H1 (cell line): Measurements from ENCODE around the gene SENP6. TPM values are rescaled to one million over a fixed set of nuclear protein-coding genes. Genes with fewer than 3 reads are reported as not detected.

Experiments
- CTCF ChIA-PET: fragments of 300-600 bp; sonication (Branson Sonifier 250); formaldehyde crosslinking; loops from one replicate; lab custom pipeline; 2021; ENCODE audit not compliant: partially characterized antibody; lab: Charles Lee
- POLR2A ChIA-PET: fragments of 300-600 bp; sonication (Branson Sonifier 250); formaldehyde crosslinking; loops from one replicate; lab custom pipeline; 2021; ENCODE audit warnings: inconsistent platforms; ENCODE audit not compliant: partially characterized antibody; lab: Charles Lee
- DNase-seq, 2 experiments: peaks; one replicate each; pipeline versions ENCODE4 v3.0.0 to v3.0.0-alpha.2; 2010 to 2022; ENCODE audit warnings: low spot score in 2 of 2, low read depth in 1 of 2, mixed read lengths in 1 of 2
- FAIRE-seq: peaks from 2 replicates; lab custom pipeline; 2011; peaks lifted over from hg19 to GRCh38; lab: Jason Lieb, UNC
- H2AFZ ChIP-seq: 2 replicates; pipeline ENCODE4 v1.8.1; 2012; ENCODE audit warnings: low read length, inconsistent platforms
- H2AK5ac ChIP-seq: 2 replicates; pipeline ENCODE4 v1.6.1; 2013; ENCODE audit warnings: low read depth, low read length
- H2BK120ac ChIP-seq: replicated peaks from 2 replicates; pipeline ENCODE3; 2013; ENCODE audit warnings: low read depth, low read length, inconsistent platforms
- H2BK12ac ChIP-seq: 2 replicates; pipeline ENCODE4 v1.6.1; 2013; ENCODE audit warnings: low read depth, low read length
- H2BK15ac ChIP-seq: 2 replicates; pipeline ENCODE4 v1.6.1; 2013; ENCODE audit warnings: low read length
- H2BK20ac ChIP-seq: 2 replicates; pipeline ENCODE4 v1.6.1; 2013; ENCODE audit warnings: low read length
- H2BK5ac ChIP-seq: 2 replicates; pipeline ENCODE4 v1.6.1; 2013; ENCODE audit warnings: low read depth, low read length
- H3K14ac ChIP-seq: 2 replicates; pipeline ENCODE4 v1.6.1; 2013; ENCODE audit warnings: inconsistent platforms; ENCODE audit not compliant: insufficient read length
- H3K18ac ChIP-seq: 2 replicates; pipeline ENCODE4 v1.6.1; 2013; ENCODE audit warnings: low read length; ENCODE audit errors: extremely low read depth
- H3K23ac ChIP-seq: 2 replicates; pipeline ENCODE4 v1.6.1; 2013; ENCODE audit warnings: inconsistent platforms; ENCODE audit not compliant: insufficient read length
- H3K23me2 ChIP-seq: 2 replicates; pipeline ENCODE4 v1.6.1; 2013; ENCODE audit warnings: low read depth, low read length
- H3K27ac ChIP-seq: 2 replicates; pipeline ENCODE4 v1.6.1; 2011; ENCODE audit warnings: low read depth, low read length, inconsistent platforms
- H3K27me3 ChIP-seq, 4 experiments: replicated peaks in 1 of 4; 1 replicate in 1 of 4; 2 replicates in 3 of 4; pipeline versions ENCODE4 v1.6.1 to v1.8.1; 2011 to 2013; ENCODE audit warnings: low read length in 3 of 4, mild to moderate bottlenecking in 3 of 4, inconsistent platforms in 2 of 4, mixed read lengths in 2 of 4, moderate library complexity in 1 of 4; ENCODE audit not compliant: control insufficient read depth in 3 of 4, insufficient read depth in 3 of 4; ENCODE audit errors: extremely low read depth in 1 of 4
- H3K36me3 ChIP-seq, 4 experiments: 2 replicates each; pipeline versions ENCODE4 v1.6.1 to v1.8.1; 2011 to 2013; ENCODE audit warnings: mild to moderate bottlenecking in 4 of 4, low read length in 3 of 4, moderate library complexity in 2 of 4, control low read depth in 1 of 4, inconsistent platforms in 1 of 4; ENCODE audit not compliant: insufficient read depth in 4 of 4, control insufficient read depth in 2 of 4
- H3K4ac ChIP-seq: replicated peaks from 2 replicates; pipeline ENCODE3; 2013; ENCODE audit warnings: low read length, low read depth, mixed read lengths, inconsistent platforms; ENCODE audit not compliant: insufficient read length
- H3K4me1 ChIP-seq, 4 experiments: replicated peaks in 1 of 4; 1 replicate in 1 of 4; 2 replicates in 3 of 4; pipeline versions ENCODE4 v1.6.1 to v1.8.1; 2011 to 2013; ENCODE audit warnings: low read length in 3 of 4, inconsistent platforms in 2 of 4, mixed read lengths in 1 of 4; ENCODE audit not compliant: insufficient read depth in 4 of 4, control insufficient read depth in 3 of 4
- H3K4me2 ChIP-seq, 2 experiments: 2 replicates each; pipeline versions ENCODE4 v1.6.1 to v1.8.1; 2011 to 2013; ENCODE audit warnings: low read depth in 2 of 2, low read length in 2 of 2, control low read depth in 1 of 2, inconsistent platforms in 1 of 2, mild to moderate bottlenecking in 1 of 2; ENCODE audit not compliant: insufficient read depth in 1 of 2
- H3K4me3 ChIP-seq, 4 experiments: fragments of 200-600, 300-600 bp in 1 of 4; sonication (generic), shearing (Covaris generic), sonication (Bioruptor Twin) in 1 of 4; 2 replicates each; pipeline versions ENCODE4 v1.5.1 to v1.8.1; 2011 to 2016; ENCODE audit warnings: low read length in 4 of 4, low read depth in 3 of 4, control low read depth in 2 of 4, inconsistent platforms in 2 of 4, mild to moderate bottlenecking in 2 of 4, mixed read lengths in 1 of 4, moderate library complexity in 1 of 4; ENCODE audit not compliant: insufficient read depth in 2 of 4; ENCODE audit errors: extremely low read depth in 1 of 4
- H3K56ac ChIP-seq: replicated peaks from 2 replicates; pipeline ENCODE3; 2013; ENCODE audit warnings: low read depth, mild to moderate bottlenecking, mixed read lengths, low read length, inconsistent platforms; ENCODE audit not compliant: insufficient read length
- H3K79me1 ChIP-seq: 2 replicates; pipeline ENCODE4 v1.6.1; 2013; ENCODE audit warnings: low read depth, low read length, control low read depth
- H3K79me2 ChIP-seq, 2 experiments: 2 replicates each; pipeline versions ENCODE4 v1.6.1 to v1.8.1; 2012 to 2013; ENCODE audit warnings: low read length in 2 of 2, mild to moderate bottlenecking in 2 of 2, inconsistent platforms in 1 of 2; ENCODE audit not compliant: insufficient read depth in 2 of 2, control insufficient read depth in 1 of 2
- H3K9ac ChIP-seq, 4 experiments: replicated peaks in 1 of 4; 1 replicate in 1 of 4; 2 replicates in 3 of 4; pipeline versions ENCODE4 v1.6.1 to v1.8.1; 2011 to 2013; ENCODE audit warnings: low read depth in 3 of 4, low read length in 3 of 4, control low read depth in 2 of 4, mild to moderate bottlenecking in 2 of 4, moderate library complexity in 2 of 4, inconsistent platforms in 1 of 4; ENCODE audit errors: extremely low read depth in 1 of 4
- H3K9me3 ChIP-seq, 2 experiments: 2 replicates each; pipeline versions ENCODE4 v1.6.1 to v1.8.1; 2012 to 2013; ENCODE audit warnings: mild to moderate bottlenecking in 2 of 2, moderate library complexity in 2 of 2, control low read depth in 1 of 2, inconsistent platforms in 1 of 2, low read depth in 1 of 2, low read length in 1 of 2, mixed read lengths in 1 of 2; ENCODE audit not compliant: insufficient read depth in 2 of 2
- H4K20me1 ChIP-seq, 2 experiments: replicated peaks in 1 of 2; 2 replicates each; pipeline versions ENCODE3 to v1.8.1; 2011 to 2013; ENCODE audit warnings: inconsistent platforms in 2 of 2, low read length in 2 of 2, mild to moderate bottlenecking in 1 of 2; ENCODE audit not compliant: insufficient read depth in 2 of 2, control insufficient read depth in 1 of 2
- H4K5ac ChIP-seq: 2 replicates; pipeline ENCODE4 v1.6.1; 2013; ENCODE audit warnings: low read length, low read depth, mixed read lengths, inconsistent platforms; ENCODE audit not compliant: insufficient read length
- H4K8ac ChIP-seq: 2 replicates; pipeline ENCODE4 v1.8.0; 2013; ENCODE audit warnings: mild to moderate bottlenecking, moderate library complexity, low read length, inconsistent platforms; ENCODE audit not compliant: insufficient read depth; ENCODE audit errors: extremely low read depth
- H4K91ac ChIP-seq: replicated peaks from 2 replicates; pipeline ENCODE3; 2013; ENCODE audit warnings: low read length, mixed read lengths, inconsistent platforms; ENCODE audit not compliant: insufficient read length
- RBBP5 ChIP-seq: IDR thresholded peaks from 2 replicates; pipeline ENCODE4 v1.7.1; 2012; ENCODE audit warnings: low read depth, mild to moderate bottlenecking, inconsistent platforms, low read length, moderate library complexity, borderline replicate concordance
- WGBS, 2 experiments: shearing (Covaris generic) in 1 of 2; methylation state at CpG; one replicate each; pipeline versions ENCODE4 v1.1.6 to v1.1.7; 2013 to 2015; ENCODE audit warnings: low lambda C conversion rate in 2 of 2, mixed read lengths in 2 of 2, inconsistent platforms in 1 of 2, low coverage in 1 of 2, missing lambda C conversion rate in 1 of 2; ENCODE audit not compliant: insufficient replicate concordance in 2 of 2, insufficient coverage in 1 of 2, insufficient read length in 1 of 2; ENCODE audit errors: extremely low coverage in 1 of 2, missing lambda C conversion rate in 1 of 2; 5-methylcytosine and 5-hydroxymethylcytosine counted together
- long read RNA-seq, 2 experiments: library from RNA in 1 of 2; library from capped mRNA in 1 of 2; stranded (forward); transcript quantifications; one replicate each; pipeline ENCODE4 v2.0.0, GENCODE V29; 2021; ENCODE audit warnings: inconsistent platforms in 1 of 2
- polyA minus RNA-seq, 3 experiments: library from RNA; depleted of rRNA, polyadenylated mRNA; stranded (reverse); fragments of >200 nt; gene quantifications; 1 replicate in 2 of 3; 2 replicates in 1 of 3; pipeline ENCODE4 v1.2.3, GENCODE V29; 2011
- polyA plus RNA-seq, 7 experiments: library from polyadenylated mRNA; depleted of rRNA in 3 of 7; stranded (reverse) in 5 of 7; unstranded in 2 of 7; fragments of >200 nt in 5 of 7; fragments of 200-250 nt in 2 of 7; gene quantifications; 1 replicate in 5 of 7; 2 replicates in 1 of 7; 4 replicates in 1 of 7; pipeline versions ENCODE4 v1.2.1 to v1.2.3, GENCODE V29; 2011 to 2013; ENCODE audit warnings: missing spikeins in 2 of 7, mixed read lengths in 2 of 7
- total RNA-seq: library from RNA; stranded (reverse); fragmentation: NEBNext Ultra II Directional; extraction: Animal tissue kit (Norgen Biotek cat#: 25700); gene quantifications from 2 replicates; pipeline ENCODE4 v1.2.1, GENCODE V29; 2021

Gene SENP6, protein sequence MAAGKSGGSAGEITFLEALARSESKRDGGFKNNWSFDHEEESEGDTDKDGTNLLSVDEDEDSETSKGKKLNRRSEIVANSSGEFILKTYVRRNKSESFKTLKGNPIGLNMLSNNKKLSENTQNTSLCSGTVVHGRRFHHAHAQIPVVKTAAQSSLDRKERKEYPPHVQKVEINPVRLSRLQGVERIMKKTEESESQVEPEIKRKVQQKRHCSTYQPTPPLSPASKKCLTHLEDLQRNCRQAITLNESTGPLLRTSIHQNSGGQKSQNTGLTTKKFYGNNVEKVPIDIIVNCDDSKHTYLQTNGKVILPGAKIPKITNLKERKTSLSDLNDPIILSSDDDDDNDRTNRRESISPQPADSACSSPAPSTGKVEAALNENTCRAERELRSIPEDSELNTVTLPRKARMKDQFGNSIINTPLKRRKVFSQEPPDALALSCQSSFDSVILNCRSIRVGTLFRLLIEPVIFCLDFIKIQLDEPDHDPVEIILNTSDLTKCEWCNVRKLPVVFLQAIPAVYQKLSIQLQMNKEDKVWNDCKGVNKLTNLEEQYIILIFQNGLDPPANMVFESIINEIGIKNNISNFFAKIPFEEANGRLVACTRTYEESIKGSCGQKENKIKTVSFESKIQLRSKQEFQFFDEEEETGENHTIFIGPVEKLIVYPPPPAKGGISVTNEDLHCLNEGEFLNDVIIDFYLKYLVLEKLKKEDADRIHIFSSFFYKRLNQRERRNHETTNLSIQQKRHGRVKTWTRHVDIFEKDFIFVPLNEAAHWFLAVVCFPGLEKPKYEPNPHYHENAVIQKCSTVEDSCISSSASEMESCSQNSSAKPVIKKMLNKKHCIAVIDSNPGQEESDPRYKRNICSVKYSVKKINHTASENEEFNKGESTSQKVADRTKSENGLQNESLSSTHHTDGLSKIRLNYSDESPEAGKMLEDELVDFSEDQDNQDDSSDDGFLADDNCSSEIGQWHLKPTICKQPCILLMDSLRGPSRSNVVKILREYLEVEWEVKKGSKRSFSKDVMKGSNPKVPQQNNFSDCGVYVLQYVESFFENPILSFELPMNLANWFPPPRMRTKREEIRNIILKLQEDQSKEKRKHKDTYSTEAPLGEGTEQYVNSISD
- total RNA-seq (94.7 and 103 TPM in 2 replicates), polyA plus RNA-seq (2011; rRNA removed) (10.8 and 13.8 TPM in 2 replicates), polyA minus RNA-seq (2011; rRNA and poly(A)+ RNA removed) (20.1 and 30.2 TPM in 2 replicates)
- polyA plus RNA-seq (2011; cell fraction: cytosol; rRNA removed) = 29.0 TPM
- 22.2 TPM for polyA plus RNA-seq (2011; cell fraction: nucleus; rRNA removed)
- polyA plus RNA-seq (2012, experiment 1 of 2) = 27.1 to 55.9 TPM (median 32.5 TPM) in 4 replicates
- polyA plus RNA-seq (2012, experiment 2 of 2) = 2.4 TPM
- 66.5 TPM for polyA plus RNA-seq (2013, experiment 1 of 2)
- 61.4 TPM for polyA plus RNA-seq (2013, experiment 2 of 2)
- polyA minus RNA-seq (2011; cell fraction: cytosol; rRNA and poly(A)+ RNA removed) = 35.5 TPM
- 117 TPM for polyA minus RNA-seq (2011; cell fraction: nucleus; rRNA and poly(A)+ RNA removed)
- long read RNA-seq, experiment 1, partial matches to known transcripts = 26 of 41 reads
- long read RNA-seq, experiment 1, other reads (novel, unspliced or antisense) = 15 of 41 reads
- long read RNA-seq, experiment 2, full-length matches to known transcripts = 1 of 6 reads
- long read RNA-seq, experiment 2, partial matches to known transcripts = 3 of 6 reads
- long read RNA-seq, experiment 2, other reads (novel, unspliced or antisense) = 2 of 6 reads

DNA sequence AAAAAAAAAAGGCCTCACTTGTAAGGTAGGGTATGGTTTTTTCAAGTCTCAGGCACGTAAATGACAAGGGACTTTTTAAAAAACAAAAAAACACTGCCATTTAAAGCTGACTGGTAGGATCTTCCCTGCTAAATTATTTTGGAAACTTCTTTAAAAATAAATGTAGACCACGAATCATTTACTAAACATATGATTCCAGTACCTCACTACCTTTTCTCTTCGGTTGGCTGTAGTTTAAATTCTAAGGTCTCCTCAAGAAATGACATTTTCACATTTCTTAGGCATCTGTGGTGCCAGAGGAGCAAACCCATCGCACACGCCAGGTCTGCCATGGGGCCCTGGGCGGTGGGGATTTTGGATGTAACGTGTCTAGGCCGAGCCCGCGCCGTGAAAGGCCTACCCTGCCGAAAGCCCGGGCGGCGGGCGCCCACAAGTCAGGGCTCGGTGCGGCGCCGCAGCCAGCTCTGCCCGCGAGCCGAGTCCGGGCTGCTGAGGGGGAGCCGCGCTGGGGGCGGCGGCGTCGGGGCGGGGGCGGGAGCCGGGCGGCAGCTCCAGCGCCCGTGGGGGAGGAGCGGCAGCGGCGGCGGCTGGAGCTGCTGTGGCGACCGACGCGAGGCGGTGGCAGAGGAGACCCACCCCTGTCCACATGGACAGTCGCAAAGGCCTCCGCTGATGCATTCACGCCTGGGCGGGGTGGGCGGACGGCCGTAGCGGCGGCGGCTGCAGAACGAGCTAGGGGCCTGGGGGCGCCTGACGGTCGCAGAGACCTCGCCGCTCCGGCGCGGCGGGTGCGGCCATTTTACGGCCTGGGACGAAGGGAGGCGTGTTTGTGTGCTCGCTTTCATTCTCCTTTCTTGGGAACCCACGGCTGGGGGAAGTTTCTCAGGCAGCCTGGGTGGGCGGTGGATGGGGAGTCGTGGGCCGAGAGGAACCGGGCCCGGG, at the start of gene SENP6:
SENP6 (plus strand) TSS at position 577 of the 942 bp plus-strand sequence. CDS start 645 bp downstream, outside the sequence.
- ChIA-PET POLR2A (interaction anchor here (0.9 to 3.3 kb wide), 31 partner anchors 8 to 396 kb away, joined by 3 to 48 read pairs (median 4); partner anchors contain the start of genes COL12A1, COX7A2 and TMEM30A), CTCF (no interaction called here)
- Histone ChIP-seq H3K79me1 (0 out of 2 replicates have a peak, but pooled peaks cover 2% of the 10 kb centered on the region), H2BK12ac (peak within 1 kb of the TSS; percentile 77; the same call in 1 of the 2 replicates), H3K14ac (no peak within 1 kb of the TSS), H3K79me2 (peaks cover 31 to 56% of the 10 kb centered on the region in 2 experiments), H3K4me3 (peak within 1 kb of the TSS; percentile 90 to 99 (median 93)), H4K20me1 (peaks cover 0 to 2% of the 10 kb centered on the region in 2 experiments), H3K4ac (peak within 1 kb of the TSS; percentile 46), H3K4me1 (peaks cover 0 to 8% (median 2%) of the 10 kb centered on the region in 4 experiments; a peak in 3 of 7 replicates), H3K27me3 (no peaks in the 10 kb centered on the region), H3K9me3 (no peaks in the 10 kb centered on the region), H3K23me2 (no peaks in the 10 kb centered on the region; the same call in 1 of the 2 replicates), H2AK5ac (0 out of 2 replicates have a peak within 1 kb of the TSS, but pooled peaks have one; percentile 40), H2BK20ac (no peak within 1 kb of the TSS), H3K18ac (peak within 1 kb of the TSS; percentile 98), H3K36me3 (no peaks in the 10 kb centered on the region), H2BK15ac (no peak within 1 kb of the TSS), H4K5ac (peak within 1 kb of the TSS; percentile 98), H3K56ac (peak within 1 kb of the TSS; percentile 90), H4K91ac (peak within 1 kb of the TSS; percentile 98), H2BK5ac (peak within 1 kb of the TSS; percentile 97), H3K23ac (no peak within 1 kb of the TSS), H3K9ac (peak within 1 kb of the TSS; percentile 97 to 99 (median 98)), H3K27ac (peak within 1 kb of the TSS; percentile 95), H2AFZ (peak within 1 kb of the TSS; percentile 71; the same call in 1 of the 2 replicates), H3K4me2 (peak within 1 kb of the TSS; percentile 81 to 88), H2BK120ac (no peak within 1 kb of the TSS), H4K8ac (peak within 1 kb of the TSS; percentile 100)
- 7% methylated on average over 26 of the region's 76 CpGs; no CpG with 5 or more reads in 1 of the 2 experiments for WGBS, 2 experiments
- DNase-seq (peak in 1 of 2 experiments; percentile 87), FAIRE-seq (no peak)
- TF ChIP-seq RBBP5 = peak; percentile 49; the same call in 1 of the 2 replicates
